CD4-positive, alpha-beta T cell treated with Interleukin-15 for 4 hours (primary cell): ENCODE results near the gene GSTT2B.
"Not testable (repeated sequence)": the region's sequence is repeated elsewhere in the genome, so short reads cannot be mapped to it uniquely, and the experiment has no call there.

Experiments
- DNase-seq: peaks from one replicate; pipeline ENCODE4 v3.0.0-alpha.2; 2020; ENCODE audit warnings: low spot score

The GSTT2B gene

GRCh38 chr22:23961084-23961771, at the start of gene GSTT2B:
GSTT2B (minus strand) TSS chr22:23961195; CDS start chr22:23961131, 64 bp downstream.
- DNase-seq = not testable (repeated sequence)

DNA sequence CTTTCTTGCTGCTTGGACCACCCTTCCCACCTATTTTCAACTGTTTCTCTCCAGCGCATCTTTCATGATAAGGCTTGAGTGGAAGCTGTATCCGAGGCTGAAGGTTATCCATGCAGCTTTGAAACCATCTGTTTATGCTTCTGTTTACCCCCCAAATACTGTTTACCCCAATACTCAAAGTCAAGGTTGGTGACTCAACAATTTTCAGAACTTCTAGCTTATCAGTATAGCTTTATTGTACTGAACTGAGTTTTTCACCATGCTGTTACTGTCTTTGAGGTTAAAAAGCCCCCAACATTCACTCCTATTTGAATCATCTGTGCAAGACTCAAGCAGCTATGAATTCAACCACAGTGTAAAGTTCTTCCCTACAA, 49.0 kb upstream of the GSTT2B start:
- no peak for DNase-seq

GRCh38 chr22:24009227-24010017, 48.4 kb upstream of the GSTT2B start:
- no peak for DNase-seq

- no peak for DNase-seq
Measured at GRCh38 chr22:24008381-24009226, 47.6 kb upstream of the GSTT2B start.

DNA sequence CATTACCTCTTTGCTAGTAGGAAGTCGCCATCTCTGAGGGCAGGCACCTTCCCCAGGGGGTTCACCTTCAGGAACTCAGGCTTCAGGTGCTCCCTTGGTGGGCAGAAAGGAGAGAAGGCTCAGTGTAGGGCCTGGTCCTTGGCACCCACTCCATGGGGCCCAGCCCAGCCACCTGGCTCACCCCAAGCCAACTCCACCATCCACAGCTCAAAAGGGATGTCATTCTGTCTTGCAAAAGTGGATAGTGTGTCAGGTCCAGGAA, 47.0 kb upstream of the GSTT2B start:
- DNase-seq = no peak

GRCh38 chr22:24007253-24008021, 46.4 kb upstream of the GSTT2B start:
- DNase-seq = no peak

GRCh38 chr22:24006914-24007214, 45.9 kb upstream of the GSTT2B start:
- DNase-seq = no peak

DNA sequence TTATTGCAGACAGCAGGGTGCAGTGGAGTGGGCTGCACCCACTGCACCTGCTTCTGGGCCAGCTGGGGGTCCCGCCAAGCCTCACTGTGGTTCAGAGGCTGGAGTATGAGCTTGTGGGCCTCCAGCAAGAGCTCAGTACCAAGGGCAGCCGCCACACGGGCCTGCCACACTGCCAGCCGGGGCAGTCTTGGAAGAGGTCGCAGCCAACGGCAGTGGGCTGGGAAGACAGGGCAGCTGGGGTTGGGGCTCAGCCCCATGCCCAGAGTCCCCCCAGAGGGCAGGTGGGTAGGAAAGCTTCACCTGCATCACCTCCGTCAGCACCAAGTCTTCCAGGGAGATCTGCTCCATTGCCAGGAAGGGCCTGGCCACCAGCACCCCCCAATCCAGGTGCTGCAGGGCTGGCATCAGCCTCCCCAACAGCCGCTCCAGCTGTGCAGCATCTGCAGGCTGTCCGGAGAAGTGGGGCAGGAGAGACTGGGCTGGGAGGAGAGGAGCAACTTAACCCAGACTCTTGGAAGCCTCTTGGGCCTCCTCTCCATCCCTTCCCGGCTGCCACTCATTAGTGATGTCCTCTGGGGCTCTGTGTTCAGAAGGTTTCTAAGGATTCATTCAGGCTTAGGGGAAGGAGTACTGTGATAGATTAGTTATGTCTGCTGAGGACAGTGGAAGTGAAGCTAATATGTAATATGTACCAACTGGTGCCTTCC, 45.4 kb upstream of the GSTT2B start:
- DNase-seq = no peak

DNA sequence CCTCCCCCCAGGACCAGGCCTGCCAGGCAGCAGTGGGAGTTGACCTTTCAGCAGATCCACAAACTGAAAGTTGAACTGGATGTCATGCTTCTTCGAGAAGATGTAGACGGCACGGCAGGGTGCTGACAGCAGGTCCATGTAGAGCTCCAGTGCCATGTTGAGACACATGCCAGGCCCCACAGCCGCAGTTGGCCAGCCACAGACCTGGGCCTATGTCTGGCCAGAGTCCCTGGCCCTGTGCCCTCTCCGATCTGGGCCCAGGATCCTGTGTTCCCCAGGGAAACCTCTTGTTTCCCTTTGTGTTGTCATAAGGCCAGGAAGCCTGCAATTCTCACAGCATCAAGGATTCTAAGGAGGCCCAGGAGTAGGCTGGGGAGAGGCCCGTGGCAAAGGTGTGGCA, 44.2 kb upstream of the GSTT2B start, which contains the start of gene GSTT4:
GSTT4 (minus strand) TSS at position 253 of the 400 bp plus-strand sequence; CDS start at position 156, 97 bp downstream.
- no peak for DNase-seq

DNA sequence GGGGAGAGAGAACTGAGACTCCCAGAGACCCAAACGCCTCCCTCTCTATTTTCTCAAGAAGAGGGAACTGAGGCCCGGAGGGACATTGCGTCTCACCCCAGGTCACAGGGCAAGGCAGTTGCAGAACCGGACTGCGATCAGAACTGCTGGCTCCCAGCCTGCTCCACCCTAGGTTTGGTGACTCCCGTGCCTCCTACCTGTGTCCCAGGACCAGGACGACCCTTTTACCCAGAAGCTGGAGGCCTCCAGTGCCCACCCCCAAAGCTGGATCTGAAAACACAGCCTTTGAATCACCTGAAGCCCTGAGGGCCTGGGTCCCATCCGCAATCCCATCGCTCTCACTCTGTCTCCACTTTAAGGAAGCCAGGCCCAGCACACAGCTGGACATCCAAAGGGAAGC, 42.9 kb upstream of the GSTT2B start:
- no peak for DNase-seq

DNA sequence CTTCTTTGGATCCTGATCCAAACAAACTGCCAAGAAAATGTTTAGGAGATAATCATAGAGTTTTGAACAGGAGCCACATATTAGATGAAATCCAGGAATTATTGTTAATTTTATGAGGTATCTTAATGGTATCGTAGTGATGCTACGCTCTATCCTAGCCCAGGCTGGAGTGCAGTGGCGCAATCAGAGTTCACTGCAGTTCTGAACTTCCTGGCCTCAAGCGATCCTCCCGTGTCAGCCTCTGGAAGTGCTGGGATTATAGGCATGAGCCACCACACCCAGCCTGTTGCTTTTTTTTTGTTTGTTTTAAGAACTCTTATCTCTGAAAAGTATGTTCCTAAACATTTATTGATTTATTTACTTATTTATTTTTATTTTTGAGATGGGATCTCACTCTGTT, 41.9 kb upstream of the GSTT2B start:
- no peak for DNase-seq

DNA sequence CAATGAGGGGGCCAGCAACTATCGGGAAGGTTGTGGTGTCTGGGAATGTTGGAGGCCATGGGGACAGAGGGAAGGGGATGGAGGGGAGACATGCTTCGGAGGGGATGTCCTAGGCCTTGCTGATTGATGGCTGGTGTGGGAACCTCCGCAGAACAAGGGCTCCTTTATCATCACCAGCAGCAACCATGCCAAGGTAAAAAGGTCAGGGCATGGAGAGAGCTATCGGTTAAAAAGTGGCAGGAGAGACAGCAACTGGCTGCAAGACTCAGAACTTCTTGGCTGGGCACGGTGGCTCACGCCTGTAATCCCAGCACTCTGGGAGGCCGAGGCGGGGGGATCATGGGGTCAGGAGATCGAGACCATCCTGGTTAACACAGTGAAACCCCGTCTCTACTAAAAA, 41.3 kb upstream of the GSTT2B start:
- DNase-seq = no peak

DNA sequence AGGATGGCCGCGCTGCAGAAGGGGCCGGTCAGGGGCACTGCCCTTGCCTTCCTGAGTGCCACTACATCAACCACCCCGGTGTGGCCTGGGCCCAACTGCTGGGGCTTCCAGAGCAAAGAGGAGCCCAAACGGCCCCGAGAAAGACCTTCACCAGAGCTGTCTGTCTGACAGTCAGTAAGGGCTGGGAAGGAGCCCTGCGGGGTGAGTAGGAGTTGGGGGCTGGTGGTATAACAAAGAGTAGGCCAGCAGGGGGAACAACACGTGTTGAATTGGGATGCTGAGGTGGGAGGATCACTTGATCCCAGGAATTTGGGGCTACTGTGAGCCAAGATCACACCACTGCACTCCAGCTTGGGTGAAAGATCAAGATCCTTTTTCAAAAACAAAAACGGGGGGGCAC, 40.3 kb upstream of the GSTT2B start:
- no peak for DNase-seq

DNA sequence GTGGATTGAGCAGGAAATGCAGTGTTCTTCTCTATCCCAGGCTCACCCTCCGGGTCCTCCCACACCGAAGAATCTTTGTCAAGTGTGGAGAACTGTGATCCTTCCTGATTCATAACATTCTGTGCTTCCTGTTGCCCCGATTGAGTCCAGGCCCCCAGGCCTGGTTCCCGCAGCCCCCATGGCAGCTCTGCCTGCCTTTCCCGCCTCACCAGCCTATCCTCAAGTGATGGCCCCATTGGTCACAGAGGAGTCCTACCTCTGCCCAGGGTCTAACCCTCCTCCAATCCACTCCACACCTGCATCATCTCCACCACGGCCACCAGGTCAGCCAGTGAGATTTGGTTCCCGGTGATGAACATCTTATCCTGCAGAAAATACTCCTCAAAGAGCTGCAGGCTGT, 38.8 kb upstream of the GSTT2B start:
- DNase-seq = not testable (repeated sequence)

GRCh38 chr22:23997092-23997491, 36.1 kb upstream of the GSTT2B start:
- no peak for DNase-seq

DNA sequence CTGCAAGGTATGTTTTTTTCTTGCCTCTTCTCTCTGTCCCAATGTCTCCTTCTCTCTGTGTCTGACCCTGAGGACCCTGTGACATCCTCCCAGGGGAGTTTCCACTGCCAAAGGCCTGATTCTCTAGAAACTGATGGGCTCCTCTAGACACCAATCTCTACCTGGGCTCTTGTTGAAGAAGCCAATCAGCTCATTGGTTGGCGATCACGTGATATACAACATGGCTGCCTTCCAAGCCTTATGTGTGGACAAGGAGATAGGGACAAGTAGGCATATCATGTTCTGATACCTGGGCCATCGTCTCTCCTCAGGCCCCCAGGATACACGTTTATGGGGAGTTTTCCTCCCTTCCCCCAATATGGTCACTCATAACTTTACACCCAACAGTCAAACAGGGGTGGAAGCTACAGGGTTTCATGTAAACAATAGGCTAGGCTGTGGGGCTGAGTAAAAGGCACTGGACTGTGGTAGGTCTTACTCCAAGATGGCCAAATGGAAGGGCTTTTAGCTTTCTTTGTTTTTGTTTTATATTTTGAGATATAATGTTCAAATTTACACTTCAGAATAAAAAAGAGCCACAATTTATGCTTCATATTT, 32.7 kb upstream of the GSTT2B start:
- DNase-seq = not testable (repeated sequence)

GRCh38 chr22:23993080-23993479, 32.1 kb upstream of the GSTT2B start:
- DNase-seq = not testable (repeated sequence)

DNA sequence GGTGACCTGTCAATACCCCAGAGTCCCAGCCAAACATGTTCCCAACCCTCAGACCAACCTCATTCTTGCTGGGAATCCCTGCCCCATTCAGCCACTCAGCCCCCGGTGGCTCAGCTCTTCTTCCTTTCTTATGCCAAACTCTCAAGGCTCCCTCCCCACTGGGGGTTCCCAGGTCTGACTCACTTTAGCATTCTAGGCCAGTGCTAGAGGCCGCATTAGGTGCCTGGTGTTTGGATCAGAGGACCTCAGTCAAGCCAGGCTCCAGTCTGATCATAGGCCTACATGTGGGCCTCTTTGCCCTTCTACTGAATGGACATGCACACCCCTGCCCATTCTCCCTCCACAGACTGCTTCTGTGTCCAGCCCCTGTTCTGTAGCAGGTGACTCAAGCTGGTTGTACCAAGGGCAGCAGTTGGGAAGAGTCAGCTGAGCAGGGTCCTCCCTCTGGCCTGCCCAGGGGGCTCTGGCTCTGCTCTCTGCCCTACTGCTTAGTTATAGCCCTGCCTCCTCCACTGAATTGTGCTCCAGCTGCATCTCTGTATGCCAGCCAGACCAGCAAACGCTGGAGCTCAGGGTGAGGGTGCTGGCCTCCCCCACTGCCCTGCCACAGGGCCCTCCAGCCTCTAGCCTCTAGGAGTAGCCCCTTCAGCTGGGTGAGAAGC, 28.7 kb upstream of the GSTT2B start:
- DNase-seq = not testable (repeated sequence)

DNA sequence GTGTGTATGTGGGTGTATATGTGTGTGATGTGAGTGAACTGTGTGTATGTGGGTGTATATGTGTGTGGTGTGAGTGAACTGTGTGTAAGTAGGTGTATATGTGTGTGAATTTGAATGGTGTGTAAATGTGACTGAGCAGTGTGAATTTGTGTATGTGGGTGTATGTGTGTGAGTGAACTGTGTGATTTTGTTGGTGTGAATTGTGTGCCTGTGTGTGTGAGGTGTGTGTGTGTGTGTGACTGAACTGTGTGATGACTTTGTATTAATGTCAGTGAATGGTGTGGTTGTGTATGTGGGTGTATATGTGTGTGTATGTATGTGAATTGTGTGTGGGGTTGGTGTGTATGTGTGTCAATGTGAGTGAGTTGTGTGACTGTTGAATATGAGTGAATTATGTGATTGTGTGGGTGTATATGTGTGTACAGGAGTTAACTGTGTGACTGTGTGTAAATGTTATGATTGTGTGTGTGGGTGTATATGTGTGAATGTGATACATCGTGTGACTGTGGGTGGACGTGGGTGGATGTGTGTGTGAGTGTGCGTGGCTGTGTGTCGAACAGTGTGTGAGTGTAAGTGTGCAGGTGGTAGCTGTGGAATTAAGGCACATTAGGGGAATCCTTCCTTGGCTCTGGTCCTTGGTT, 25.7 kb upstream of the GSTT2B start:
- DNase-seq = not testable (repeated sequence)

GRCh38 chr22:23986089-23986488, 25.1 kb upstream of the GSTT2B start:
- DNase-seq = not testable (repeated sequence)
